Mesothelial cell of epicardium (in vitro differentiated cells): ENCODE measurements around the gene PYGM. TPM values are rescaled to one million over a fixed set of nuclear protein-coding genes. Genes with fewer than 3 reads are reported as not detected.

Experiments
- DNase-seq, 2 experiments: peaks; one replicate each; pipeline ENCODE4 v3.0.0; 2021; ENCODE audit warnings: low spot score in 2 of 2; ENCODE audit not compliant: unreplicated experiment in 2 of 2
- H3K27ac Mint-ChIP-seq: 2 replicates; pipeline ENCODE4 v1.8.0; 2021; ENCODE audit warnings: mixed read lengths
- H3K27me3 Mint-ChIP-seq: 2 replicates; pipeline ENCODE4 v1.8.0; 2021; ENCODE audit warnings: low read depth, mixed read lengths
- H3K36me3 Mint-ChIP-seq: 2 replicates; pipeline ENCODE4 v1.8.0; 2021; ENCODE audit warnings: mixed read lengths
- H3K4me1 Mint-ChIP-seq: 2 replicates; pipeline ENCODE4 v1.8.0; 2021; ENCODE audit warnings: mixed read lengths
- H3K4me3 Mint-ChIP-seq: 2 replicates; pipeline ENCODE4 v1.8.0; 2021; ENCODE audit warnings: mild to moderate bottlenecking, moderate library complexity, mixed read lengths
- H3K9me3 Mint-ChIP-seq: 2 replicates; pipeline ENCODE4 v1.8.0; 2021; ENCODE audit warnings: mixed read lengths
- total RNA-seq: library from RNA; stranded (reverse); gene quantifications from 3 replicates; pipeline ENCODE4 v1.2.1, GENCODE V29; 2021
- TF ChIP-seq, protein P1 (sequence below): fragments of 200-600 bp; sonication (generic); IDR thresholded peaks from one replicate; pipeline ENCODE4 v1.5.0; 2021; ENCODE audit warnings: antibody characterized with exemption; ENCODE audit not compliant: unreplicated experiment

Gene PYGM
- total RNA-seq, 1 donor from 2014 or later = 7.6 TPM

DNA sequence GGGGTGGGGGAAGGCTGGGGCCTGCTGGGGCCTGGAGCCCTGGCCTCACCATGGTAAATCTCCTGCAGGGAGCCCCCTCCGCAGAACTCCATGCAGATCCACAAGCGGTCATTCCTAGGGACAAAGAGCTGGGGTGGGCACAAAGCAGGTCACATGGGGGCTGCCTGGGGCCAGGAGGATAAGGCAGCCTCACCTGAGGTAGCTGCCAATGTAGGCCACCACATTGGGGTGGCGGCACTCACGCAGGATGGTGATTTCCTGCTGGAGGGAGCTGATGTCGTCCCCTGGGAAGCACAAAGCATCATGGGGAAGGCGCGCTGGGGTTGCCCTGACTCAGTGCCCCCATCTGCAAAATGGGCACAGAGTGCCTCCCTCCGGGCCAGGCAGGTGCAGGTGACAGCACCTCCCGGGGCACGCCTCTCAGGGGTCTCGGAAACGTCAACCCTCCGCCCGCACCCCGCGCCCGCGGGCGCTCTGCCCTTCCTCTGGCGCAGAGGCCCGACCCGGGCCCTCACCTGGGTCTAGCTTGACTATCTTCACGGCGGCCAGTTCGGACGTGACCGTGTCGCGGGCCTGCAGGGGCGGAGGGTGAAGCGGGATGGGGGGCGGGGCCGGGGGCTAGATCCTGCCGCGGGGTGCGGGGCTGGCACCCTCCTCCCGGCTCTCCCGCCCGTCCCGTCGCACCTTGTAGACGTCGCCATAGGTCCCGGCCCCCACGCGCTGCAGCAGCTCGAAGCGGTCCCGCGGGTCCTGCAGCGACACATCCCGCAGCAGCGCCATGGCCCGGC, 42.8 kb upstream of the PYGM start:
- Mint-ChIP-seq H3K4me3 (peak overlapping the region; percentile 65), H3K36me3 (peaks cover 13% of the 10 kb centered on the region), H3K27ac (no peak overlapping the region), H3K4me1 (peaks cover 10% of the 10 kb centered on the region), H3K27me3 (no peaks in the 10 kb centered on the region), H3K9me3 (no peaks in the 10 kb centered on the region)
- DNase-seq = no peak
- TF ChIP-seq, protein P1, sequence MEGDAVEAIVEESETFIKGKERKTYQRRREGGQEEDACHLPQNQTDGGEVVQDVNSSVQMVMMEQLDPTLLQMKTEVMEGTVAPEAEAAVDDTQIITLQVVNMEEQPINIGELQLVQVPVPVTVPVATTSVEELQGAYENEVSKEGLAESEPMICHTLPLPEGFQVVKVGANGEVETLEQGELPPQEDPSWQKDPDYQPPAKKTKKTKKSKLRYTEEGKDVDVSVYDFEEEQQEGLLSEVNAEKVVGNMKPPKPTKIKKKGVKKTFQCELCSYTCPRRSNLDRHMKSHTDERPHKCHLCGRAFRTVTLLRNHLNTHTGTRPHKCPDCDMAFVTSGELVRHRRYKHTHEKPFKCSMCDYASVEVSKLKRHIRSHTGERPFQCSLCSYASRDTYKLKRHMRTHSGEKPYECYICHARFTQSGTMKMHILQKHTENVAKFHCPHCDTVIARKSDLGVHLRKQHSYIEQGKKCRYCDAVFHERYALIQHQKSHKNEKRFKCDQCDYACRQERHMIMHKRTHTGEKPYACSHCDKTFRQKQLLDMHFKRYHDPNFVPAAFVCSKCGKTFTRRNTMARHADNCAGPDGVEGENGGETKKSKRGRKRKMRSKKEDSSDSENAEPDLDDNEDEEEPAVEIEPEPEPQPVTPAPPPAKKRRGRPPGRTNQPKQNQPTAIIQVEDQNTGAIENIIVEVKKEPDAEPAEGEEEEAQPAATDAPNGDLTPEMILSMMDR = no peak

DNA sequence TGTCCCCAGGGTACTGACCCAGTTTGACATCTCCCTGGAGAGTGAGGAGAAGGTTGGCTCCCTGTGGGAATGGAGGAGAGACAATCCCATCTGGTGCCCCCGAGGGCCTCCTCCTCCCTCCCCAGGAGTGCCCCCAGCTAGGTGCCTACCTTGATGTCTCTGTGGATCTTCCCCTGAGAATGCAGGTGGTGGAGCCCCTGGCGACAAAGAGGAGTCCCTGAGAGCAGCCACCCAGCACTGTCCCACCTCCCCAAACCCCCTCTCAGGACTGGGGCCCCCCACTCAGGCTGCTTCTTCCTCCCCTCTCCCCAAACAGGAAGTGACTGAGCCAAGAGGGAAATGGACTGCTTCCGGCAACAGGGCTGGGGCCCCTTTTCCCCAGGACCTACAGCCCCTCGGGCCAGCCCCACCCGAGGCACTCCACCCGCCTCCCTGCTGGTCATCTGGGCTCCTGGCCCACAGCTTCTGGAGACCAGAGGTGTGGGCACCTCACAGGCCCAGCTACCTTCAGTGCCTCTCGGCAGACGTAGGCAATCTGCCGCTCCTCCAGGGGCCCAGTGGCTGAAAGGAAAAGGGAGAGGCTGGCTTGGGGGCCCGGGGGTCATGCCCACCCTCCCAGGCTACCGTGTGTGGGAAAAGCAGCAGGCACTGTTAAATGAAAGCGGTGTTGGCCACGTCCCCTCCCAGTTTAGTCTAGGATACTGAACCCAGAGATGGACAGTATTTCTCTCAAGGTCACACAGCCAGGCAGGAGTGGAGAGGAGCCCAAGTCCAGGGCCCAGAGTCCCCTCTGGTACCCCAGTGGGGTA, 42.0 kb upstream of the PYGM start:
- Mint-ChIP-seq H3K4me3 (peak overlapping the region; percentile 65), H3K27me3 (no peaks in the 10 kb centered on the region), H3K36me3 (peaks cover 10% of the 10 kb centered on the region), H3K9me3 (no peaks in the 10 kb centered on the region), H3K4me1 (peaks cover 10% of the 10 kb centered on the region), H3K27ac (peak overlapping the region; percentile 53)
- DNase-seq = no peak
- TF ChIP-seq, protein P1 = no peak

DNA sequence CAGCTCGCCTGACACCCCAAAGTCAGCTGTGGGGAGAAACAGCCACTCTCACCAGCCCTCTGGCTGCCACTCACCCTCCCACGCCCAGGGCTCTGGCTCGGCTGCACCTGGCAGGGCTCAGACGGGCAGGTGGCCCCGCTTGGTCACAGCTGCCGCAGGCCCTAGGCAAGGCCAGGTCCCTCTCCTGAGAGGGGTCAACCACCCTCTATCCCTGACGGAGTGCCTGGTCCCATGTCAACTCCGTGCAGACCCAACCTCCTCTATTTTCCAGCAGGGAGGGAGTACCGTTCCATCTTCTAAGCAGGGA, 41.3 kb upstream of the PYGM start:
- TF ChIP-seq, protein P1 = no peak
- peak overlapping the region; percentile 65 for H3K4me3 Mint-ChIP-seq
- H3K36me3 Mint-ChIP-seq = peaks cover 6% of the 10 kb centered on the region
- DNase-seq = no peak
- no peaks in the 10 kb centered on the region for H3K9me3 Mint-ChIP-seq
- peaks cover 10% of the 10 kb centered on the region for H3K4me1 Mint-ChIP-seq
- no peaks in the 10 kb centered on the region for H3K27me3 Mint-ChIP-seq
- H3K27ac Mint-ChIP-seq = peak overlapping the region; percentile 53

DNA sequence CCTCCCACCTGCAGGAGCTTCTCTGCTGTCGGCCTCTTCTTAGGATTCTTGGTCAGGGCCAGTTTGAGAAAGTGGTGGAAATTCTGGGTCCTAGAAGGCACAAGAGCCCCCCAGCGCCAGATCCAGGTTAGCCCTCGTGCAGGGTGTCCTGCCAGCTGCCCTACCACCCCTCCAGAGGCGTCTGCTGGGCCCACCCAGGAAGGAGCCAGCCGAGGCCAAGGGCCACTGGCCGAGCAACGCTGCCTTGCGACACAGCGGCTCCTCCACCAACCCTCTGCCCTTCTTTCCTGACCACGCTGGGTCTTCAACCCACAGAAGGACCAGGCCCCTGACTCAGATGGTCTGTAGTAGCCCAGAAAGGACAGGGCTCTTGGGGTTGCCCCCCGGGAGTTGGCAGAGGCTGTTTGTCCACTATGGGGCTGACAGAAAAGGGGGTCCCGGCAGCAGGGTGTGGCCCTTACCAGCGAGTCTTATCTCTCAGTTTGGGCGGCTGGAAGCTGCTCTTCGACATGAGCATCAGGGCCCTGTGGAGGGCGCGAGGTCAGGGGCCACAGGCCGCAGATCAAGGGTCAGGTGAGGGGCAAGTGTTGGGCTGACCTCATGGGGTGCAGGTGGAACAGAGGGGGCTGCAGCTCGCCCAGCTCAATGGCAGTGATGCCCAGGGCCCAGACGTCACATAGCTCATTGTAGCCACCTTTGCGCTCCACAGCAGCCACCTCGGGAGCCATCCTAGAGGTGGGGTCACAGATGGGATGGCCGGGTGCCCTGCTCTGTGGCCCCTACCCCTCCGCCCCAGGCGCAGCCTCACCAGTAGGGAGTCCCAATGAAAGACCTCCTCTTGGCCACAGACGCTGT, 40.8 kb upstream of the PYGM start:
- Mint-ChIP-seq H3K9me3 (no peaks in the 10 kb centered on the region), H3K4me3 (peak overlapping the region; percentile 65), H3K4me1 (peaks cover 10% of the 10 kb centered on the region), H3K27me3 (no peaks in the 10 kb centered on the region), H3K27ac (peak overlapping the region; percentile 53), H3K36me3 (peaks cover 5% of the 10 kb centered on the region)
- DNase-seq = no peak
- TF ChIP-seq, protein P1 = no peak

DNA sequence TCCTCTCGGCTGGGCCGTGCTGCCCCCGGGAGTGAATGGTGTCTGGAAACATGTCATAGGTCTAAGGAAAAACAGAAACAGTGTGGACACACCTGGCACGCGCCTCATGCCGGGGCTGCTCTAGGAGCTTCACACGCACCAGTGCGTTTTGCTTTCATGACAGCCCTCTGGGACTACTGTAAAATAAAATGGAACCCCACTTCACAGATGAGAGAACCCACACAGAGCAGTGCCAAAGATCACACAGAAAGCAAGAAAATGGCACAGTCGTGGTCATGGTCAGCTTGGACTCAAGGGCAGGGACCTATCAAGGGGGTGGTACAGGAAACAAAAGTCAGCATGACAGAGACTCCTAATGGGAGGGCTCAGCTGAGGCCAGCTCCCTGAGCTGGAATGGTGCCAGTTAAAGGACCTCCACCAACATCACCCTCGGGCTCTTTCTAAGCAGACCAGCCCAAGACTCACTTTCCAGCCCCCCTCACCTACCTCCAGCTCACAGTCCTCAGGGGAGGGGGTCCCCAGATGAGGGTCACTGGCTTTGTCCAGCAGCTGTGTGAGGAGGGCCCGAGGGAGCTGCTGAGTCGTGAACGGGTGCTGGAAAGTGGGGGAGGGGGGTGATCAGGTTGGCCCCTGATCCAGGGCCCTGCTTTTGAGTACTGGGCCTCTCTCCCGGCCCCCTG, 40.0 kb upstream of the PYGM start:
- TF ChIP-seq, protein P1 = no peak
- Mint-ChIP-seq H3K9me3 (no peaks in the 10 kb centered on the region), H3K36me3 (peaks cover 4% of the 10 kb centered on the region), H3K27ac (peak overlapping the region; percentile 54), H3K27me3 (no peaks in the 10 kb centered on the region), H3K4me1 (peaks cover 10% of the 10 kb centered on the region), H3K4me3 (no peak overlapping the region)
- DNase-seq = no peak
